Stimulated activated naive B cell treated with anti-CD40 and anti-IgM and Interleukin-4, amounts not matched to agents 10 μg/mL and 1 μg/mL and 100 μg/mL, for 72 hours (primary cell): ENCODE results near the gene MTERF1.
A peak's percentile ranks its signal among the peaks of the same experiment; 100 is the strongest.
"Not testable (repeated sequence)": the region's sequence is repeated elsewhere in the genome, so short reads cannot be mapped to it uniquely, and the experiment has no call there.

Experiments
- ATAC-seq, 2 donors: fragments of 150-1000 bp; cut with Tn5 transposase; replicated peaks; 2 replicates each; pipeline ENCODE4 v1.10.0; 2021; ENCODE audit warnings: moderate library complexity in 1 of 2
- DNase-seq: peaks from one replicate; pipeline ENCODE4 v3.0.0; 2021
- H3K27ac Mint-ChIP-seq: one replicate; pipeline ENCODE4 v1.8.0; 2022; ENCODE audit warnings: mild to moderate bottlenecking, mixed read lengths
- H3K27me3 Mint-ChIP-seq, 2 donors: one replicate each; pipeline ENCODE4 v1.8.0; 2022; ENCODE audit warnings: mixed read lengths in 2 of 2
- H3K36me3 Mint-ChIP-seq, 2 donors: one replicate each; pipeline ENCODE4 v1.8.0; 2022; ENCODE audit warnings: mixed read lengths in 2 of 2, mild to moderate bottlenecking in 1 of 2
- H3K4me1 Mint-ChIP-seq, 2 donors: one replicate each; pipeline ENCODE4 v1.8.0; 2022; ENCODE audit warnings: mixed read lengths in 2 of 2, mild to moderate bottlenecking in 1 of 2
- H3K4me3 Mint-ChIP-seq, 2 donors: one replicate each; pipeline ENCODE4 v1.8.0; 2022; ENCODE audit warnings: mild to moderate bottlenecking in 2 of 2, mixed read lengths in 2 of 2, moderate library complexity in 1 of 2
- H3K9me3 Mint-ChIP-seq, 2 donors: one replicate each; pipeline ENCODE4 v1.8.0; 2022; ENCODE audit warnings: mixed read lengths in 2 of 2, mild to moderate bottlenecking in 1 of 2

Gene MTERF1

DNA sequence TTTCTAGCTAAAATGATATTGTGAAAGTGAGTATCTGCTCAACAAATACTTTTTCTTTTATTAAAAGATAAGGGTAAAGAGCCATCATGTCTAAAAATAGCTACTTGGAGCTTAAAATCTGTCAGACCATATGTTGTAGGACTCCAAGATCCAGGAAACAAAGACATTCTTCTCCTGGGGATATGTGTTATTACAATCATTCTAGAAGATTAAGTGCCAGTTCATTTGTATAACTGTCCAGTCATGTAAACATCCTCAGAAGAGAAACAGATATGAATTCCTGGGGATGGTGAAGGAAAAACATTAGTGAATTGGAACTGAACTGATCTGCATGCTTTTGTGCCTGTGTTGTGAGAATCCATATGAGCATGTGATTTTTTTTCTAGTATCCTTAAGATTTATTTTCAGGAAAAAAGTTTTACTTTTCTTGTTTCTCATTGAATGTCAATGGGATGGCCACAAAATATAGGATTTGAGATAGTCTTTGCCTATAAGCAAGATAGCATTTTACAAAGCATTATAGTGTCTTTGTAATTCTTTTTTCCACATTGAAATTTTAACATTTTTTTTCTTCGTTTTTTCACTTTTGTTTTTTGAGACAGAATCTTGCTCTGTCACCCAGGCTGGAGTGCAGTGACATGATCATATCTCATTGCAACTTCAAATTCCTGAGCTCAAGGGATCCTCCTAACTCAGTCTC is 14.4 kb upstream of the MTERF1 start:
- no peaks in the 10 kb centered on the region for H3K9me3 Mint-ChIP-seq
- no peaks in the 10 kb centered on the region for H3K36me3 Mint-ChIP-seq
- H3K4me3 Mint-ChIP-seq: no peak overlapping the region
- H3K4me1 Mint-ChIP-seq: no peaks in the 10 kb centered on the region
- H3K27ac Mint-ChIP-seq: no peak overlapping the region
- ATAC-seq (no peak), DNase-seq (no peak)
- H3K27me3 Mint-ChIP-seq: peaks cover 15 to 17% of the 10 kb centered on the region in 2 donors

DNA sequence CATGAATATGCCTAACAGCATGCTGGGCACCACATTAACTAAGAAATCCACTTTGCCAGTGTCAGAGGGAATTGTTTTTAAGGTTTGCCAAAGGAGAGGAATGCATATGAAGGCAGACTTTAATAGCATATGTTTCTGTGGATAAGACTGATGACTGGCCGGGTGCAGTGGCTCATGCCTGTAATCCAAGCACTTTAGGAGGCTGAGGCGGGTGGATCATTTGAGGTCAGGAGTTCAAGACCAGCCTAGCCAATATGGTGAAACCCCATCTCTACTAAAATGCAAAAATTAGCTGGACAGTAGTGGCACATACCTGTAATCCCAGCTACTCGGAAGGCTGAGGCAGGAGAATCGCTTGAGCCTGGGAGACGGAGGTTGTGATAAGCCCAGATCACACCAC is 13.2 kb upstream of the MTERF1 start:
- H3K9me3 Mint-ChIP-seq, H3K4me1 Mint-ChIP-seq, H3K4me3 Mint-ChIP-seq, H3K27ac Mint-ChIP-seq, H3K36me3 Mint-ChIP-seq, DNase-seq, ATAC-seq: not testable (repeated sequence)
- peaks cover 15 to 17% of the 10 kb centered on the region in 2 donors for H3K27me3 Mint-ChIP-seq

DNA sequence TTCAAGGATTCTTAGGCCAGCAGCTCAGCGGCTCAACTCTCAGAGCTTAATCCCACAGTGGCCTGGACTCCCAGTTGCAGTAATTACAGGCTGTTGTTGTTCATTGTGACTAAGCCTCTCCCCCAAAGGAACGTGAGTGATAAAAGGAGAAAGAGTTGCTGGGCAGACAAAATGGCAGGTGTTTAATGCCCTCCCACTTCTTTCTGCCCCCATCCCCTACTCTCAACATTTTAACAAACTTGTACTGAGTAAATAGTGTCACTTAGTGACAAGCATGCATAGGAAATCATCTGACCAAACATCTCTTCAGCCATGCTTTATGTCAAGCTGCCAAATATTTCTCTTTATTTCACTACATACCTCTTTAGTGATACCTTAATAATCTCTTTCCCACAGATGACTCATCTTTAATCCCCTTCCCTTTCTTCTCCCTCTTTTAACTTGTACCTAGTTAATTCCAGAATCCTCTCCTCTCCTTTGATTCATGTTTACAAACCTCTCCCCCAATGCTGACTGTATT is 12.4 kb upstream of the MTERF1 start:
- H3K36me3 Mint-ChIP-seq: no peaks in the 10 kb centered on the region
- H3K4me3 Mint-ChIP-seq: no peak overlapping the region
- no peak overlapping the region for H3K27ac Mint-ChIP-seq
- DNase-seq (no peak), ATAC-seq (no peak)
- H3K4me1 Mint-ChIP-seq: no peaks in the 10 kb centered on the region
- no peaks in the 10 kb centered on the region for H3K9me3 Mint-ChIP-seq
- peaks cover 15 to 17% of the 10 kb centered on the region in 2 donors for H3K27me3 Mint-ChIP-seq

DNA sequence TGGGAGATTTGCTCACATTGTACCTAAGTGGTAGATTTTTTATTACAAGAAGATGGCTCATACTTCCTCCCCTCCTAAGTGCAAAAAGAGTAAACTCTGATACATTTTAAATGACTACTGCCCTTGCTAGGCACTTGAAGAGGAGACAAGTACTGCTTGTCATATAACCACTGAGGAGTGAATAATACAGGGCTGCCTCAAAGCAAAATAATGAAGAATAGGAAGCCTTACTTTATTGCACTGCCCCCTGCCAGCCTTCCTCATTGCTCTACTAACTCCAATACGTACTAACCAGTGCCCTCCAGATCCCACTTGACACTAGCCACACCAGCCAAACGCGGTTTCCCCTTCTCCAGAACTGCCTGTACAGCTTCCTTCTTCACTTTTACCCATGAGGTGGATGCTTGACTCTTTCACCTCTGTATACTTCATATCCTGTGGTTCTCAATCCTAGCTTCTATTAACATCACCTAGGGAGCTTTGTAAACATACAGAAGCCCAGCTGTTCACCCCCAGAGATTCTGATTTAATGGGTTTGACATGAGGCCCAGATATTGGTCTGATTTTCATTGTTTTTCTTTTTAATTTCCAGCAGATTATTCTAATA is 11.7 kb upstream of the MTERF1 start:
- no peaks in the 10 kb centered on the region for H3K4me1 Mint-ChIP-seq
- H3K9me3 Mint-ChIP-seq: peaks cover under 1% of the 10 kb centered on the region in 2 donors
- DNase-seq (no peak), ATAC-seq (no peak)
- H3K27me3 Mint-ChIP-seq: peaks cover 15 to 18% of the 10 kb centered on the region in 2 donors
- H3K36me3 Mint-ChIP-seq: peaks cover 0 to 1% of the 10 kb centered on the region in 2 donors
- no peak overlapping the region for H3K27ac Mint-ChIP-seq
- H3K4me3 Mint-ChIP-seq: no peak overlapping the region

DNA sequence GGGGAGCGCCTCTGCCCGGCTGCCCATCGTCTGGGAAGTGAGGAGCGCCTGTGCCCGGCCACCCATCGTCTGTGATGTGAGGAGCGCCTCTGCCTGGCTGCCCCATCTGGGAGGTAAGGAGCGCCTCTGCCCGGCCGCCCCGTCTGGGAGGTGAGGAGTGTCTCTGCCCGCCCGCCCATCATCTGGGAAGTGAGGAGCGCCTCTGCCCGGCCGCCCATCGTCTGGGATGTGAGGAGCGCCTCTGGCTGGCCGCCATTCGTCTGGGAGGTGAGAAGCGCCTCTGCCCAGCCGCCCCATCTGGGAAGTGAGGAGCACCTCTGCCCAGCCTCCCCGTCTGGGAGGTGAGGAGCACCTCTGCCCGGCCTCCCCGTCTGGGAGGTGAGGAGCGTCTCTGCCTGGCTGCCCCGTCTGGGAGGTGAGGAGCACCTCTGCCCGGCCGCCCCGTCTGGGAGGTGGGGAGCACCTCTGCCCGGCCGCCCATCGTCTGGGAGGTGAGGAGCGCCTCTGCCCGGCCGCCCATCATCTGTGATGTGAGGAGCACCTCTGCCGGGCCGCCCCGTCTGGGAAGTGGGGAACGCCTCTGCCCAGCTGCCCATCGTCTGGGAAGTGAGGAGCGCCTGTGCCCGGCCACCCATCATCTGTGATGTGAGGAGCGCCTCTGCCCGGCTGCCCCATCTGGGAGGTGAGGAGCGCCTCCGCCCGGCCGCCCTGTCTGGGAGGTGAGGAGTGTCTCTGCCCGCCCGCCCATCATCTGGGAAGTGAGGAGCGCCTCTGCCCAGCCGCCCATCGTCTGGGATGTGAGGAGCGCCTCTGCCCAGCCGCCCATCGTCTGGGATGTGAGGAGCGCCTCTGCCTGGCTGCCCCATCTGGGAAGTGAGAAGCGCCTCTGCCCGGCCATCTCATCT is 8.0 kb upstream of the MTERF1 start:
- H3K36me3 Mint-ChIP-seq, ATAC-seq, H3K9me3 Mint-ChIP-seq, H3K4me1 Mint-ChIP-seq, H3K4me3 Mint-ChIP-seq, H3K27ac Mint-ChIP-seq, DNase-seq: not testable (repeated sequence)
- peaks cover 11 to 22% of the 10 kb centered on the region in 2 donors for H3K27me3 Mint-ChIP-seq

DNA sequence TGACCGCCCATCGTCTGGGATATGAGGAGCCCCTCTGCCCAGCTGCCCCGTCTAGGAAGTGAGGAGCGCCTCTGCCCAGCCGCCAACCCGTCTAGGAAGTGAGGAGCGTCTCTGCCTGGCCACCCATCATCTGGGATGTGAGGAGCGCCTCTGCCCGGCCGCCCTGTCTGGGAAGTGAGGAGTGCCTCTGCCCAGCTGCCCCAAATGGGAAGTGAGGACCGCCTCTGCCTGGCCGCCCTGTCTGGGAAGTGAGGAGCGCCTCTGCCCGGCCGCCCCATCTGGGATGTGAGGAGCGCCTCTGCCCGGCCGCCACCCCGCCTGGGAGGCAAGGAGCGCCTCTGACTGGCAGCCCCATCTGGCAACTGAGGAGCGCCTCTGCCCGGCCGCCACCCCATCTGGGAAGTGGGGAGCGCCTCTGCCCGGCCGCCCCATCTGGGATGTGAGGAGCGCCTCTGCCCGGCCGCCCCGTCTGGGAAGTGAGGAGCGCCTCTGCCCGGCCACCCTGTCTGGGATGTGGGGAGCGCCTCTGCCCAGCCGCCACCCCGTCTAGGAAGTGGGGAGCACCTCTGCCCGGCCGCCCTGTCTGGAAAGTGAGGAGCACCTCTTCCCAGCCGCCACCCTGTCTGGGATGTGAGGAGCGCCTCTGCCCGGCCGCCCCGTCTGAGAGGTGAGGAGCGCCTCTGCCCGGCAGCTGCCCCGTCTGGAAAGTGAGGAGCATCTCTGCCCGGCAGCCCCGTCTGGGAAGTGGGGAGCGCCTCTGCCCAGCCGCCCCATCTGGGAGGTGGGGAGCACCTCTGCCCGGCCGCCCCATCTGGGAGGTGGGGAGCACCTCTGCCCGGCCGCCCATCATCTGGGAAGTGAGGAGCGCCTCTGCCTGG is 7.1 kb upstream of the MTERF1 start:
- H3K27me3 Mint-ChIP-seq: peaks cover 4 to 18% of the 10 kb centered on the region in 2 donors
- not testable (repeated sequence) for H3K9me3 Mint-ChIP-seq, H3K27ac Mint-ChIP-seq, DNase-seq, H3K36me3 Mint-ChIP-seq, ATAC-seq, H3K4me1 Mint-ChIP-seq, H3K4me3 Mint-ChIP-seq

DNA sequence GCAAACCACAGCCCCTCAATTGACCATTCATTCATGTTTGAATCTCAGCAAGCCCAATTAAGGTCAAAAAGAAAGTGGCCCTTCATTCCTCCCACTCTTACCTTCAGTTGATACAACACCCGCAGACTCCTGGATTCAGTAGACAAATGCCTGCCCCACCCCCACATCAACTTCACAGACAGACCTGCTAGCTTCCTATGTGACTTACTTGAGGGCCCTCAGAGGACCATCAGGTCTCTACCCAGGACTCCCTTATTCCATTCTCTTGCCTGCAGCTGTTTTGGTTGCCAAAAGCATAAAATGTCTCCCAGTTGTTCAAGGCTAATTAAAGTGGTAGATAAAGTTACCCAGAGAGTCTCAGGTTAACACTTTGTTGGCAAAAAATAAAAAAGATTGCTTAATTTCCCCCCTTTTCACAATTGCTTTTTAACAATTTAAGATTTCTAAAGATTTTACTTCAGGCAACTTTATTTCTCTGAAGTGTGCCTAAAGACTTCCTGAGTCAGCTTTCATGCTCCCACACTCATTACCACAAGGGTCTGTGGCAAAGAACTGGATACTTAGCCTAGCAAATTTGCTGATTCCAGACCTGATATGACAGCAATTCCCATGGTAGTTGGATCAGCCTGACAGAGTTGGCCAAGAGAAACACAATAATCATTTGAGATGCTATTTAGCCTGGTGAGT is 3.3 kb upstream of the MTERF1 start:
- Mint-ChIP-seq H3K36me3 (peaks cover 0 to 11% of the 10 kb centered on the region in 2 donors), H3K9me3 (peaks cover 5% of the 10 kb centered on the region in 2 donors), H3K4me3 (no peak overlapping the region), H3K4me1 (peaks cover 5 to 12% of the 10 kb centered on the region in 2 donors), H3K27ac (no peak overlapping the region), H3K27me3 (peaks cover 0 to 18% of the 10 kb centered on the region in 2 donors)
- ATAC-seq (no peak), DNase-seq (no peak)

DNA sequence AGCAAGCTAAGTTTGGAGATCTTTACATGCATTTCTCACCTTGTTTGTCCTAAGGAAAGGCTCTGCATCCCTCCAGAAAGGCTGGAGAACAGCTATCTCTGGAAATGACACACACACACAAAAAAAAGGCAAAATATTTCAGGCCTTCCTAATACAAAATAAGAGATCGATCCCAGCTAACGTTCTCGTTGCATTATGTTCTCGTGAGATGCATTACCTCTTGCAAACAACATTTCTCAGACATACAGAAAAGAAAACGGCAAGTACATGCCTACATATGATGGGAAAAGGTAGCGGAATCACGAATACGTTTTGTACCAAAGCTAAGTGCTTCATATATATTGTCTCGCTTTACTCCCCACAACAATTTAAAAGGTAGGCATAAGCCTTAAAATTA is 488 bp downstream of the MTERF1 start:
- no peak for DNase-seq
- peaks cover 0 to 11% of the 10 kb centered on the region in 2 donors for H3K27me3 Mint-ChIP-seq
- peak overlapping the region; percentile 88 to 96 for H3K4me3 Mint-ChIP-seq
- peak overlapping the region; percentile 91 for H3K27ac Mint-ChIP-seq
- H3K36me3 Mint-ChIP-seq: peaks cover 21 to 28% of the 10 kb centered on the region in 2 donors
- peak; percentile 1 for ATAC-seq
- H3K4me1 Mint-ChIP-seq: peaks cover 17 to 31% of the 10 kb centered on the region in 2 donors
- H3K9me3 Mint-ChIP-seq: no peaks in the 10 kb centered on the region

DNA sequence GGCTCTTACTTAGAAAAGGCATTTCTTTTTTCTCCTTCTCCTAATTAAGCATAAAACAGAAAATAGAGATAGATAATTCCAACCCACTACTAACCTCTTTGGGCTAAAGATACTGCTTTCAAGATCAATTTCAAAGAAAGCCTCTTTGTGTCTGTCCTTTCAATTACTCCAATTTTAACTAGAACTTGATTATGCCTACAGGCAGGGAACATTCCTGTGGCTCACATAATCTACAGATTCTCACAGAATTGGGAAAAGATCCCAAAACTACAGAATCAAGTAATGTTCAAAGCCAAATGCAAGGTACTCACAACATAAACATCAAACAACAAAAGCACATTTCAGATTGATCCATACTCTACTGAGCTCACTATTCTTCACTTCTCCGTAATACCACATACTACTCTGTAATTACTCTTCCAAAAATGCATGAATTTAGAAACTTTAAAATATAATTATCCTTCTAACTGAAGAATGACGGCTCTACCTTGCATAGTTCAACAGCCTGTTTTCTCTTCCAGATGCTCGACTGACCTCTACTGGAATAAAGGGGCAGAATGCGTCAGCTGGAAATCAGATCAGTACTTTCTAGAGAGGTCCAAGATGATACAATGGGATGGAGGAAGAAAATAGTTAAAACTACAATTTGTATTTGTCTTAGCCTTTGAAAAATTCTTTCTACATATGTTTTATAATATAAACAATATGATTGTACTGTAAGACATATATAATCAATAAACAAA is 3.9 kb downstream of the MTERF1 start:
- ATAC-seq (no peak), DNase-seq (no peak)
- no peak overlapping the region for H3K27ac Mint-ChIP-seq
- peaks cover 22 to 42% of the 10 kb centered on the region in 2 donors for H3K36me3 Mint-ChIP-seq
- no peaks in the 10 kb centered on the region for H3K9me3 Mint-ChIP-seq
- no peak overlapping the region for H3K4me3 Mint-ChIP-seq
- peaks cover 20 to 38% of the 10 kb centered on the region in 2 donors for H3K4me1 Mint-ChIP-seq
- no peaks in the 10 kb centered on the region for H3K27me3 Mint-ChIP-seq

DNA sequence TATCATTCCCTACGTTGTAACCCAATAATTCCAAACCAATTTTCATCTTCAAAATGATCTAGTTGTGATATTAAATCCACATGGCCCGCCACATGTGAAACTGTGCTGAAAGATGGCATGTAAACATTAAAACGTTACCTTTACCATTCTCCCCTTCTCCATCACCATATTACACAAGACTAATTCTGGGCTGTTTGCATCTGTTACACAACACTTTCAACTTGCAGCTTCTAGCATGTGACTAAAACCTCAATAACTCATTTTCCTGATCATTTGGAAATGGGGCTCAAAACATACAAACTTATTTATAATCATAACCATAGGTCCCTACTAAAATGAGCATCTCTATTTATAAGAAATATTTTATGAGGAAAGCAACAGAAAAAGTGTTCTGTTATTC is 4.7 kb downstream of the MTERF1 start:
- Mint-ChIP-seq H3K27ac (no peak overlapping the region), H3K27me3 (no peaks in the 10 kb centered on the region), H3K9me3 (no peaks in the 10 kb centered on the region), H3K4me1 (peaks cover 23 to 38% of the 10 kb centered on the region in 2 donors), H3K36me3 (peaks cover 22 to 49% of the 10 kb centered on the region in 2 donors), H3K4me3 (no peak overlapping the region)
- no peak for ATAC-seq
- no peak for DNase-seq

DNA sequence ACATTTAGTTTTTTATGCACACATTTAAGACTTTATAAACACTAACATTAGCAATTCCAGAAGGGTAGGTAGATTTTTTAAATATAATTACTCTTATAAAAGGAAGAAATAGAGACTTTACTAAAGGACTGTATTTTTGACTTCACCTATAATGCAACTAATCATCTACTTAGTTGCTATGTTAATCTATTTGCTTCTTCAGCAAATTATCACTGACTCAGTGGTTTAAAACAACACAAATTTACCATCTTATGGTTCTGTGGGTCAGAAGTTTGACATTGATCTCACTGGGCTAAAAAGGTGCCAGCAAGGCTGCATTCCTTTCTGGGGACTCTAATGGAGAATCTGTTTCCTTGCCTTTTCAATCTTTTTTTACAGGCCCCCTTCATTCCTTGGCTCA is 7.6 kb downstream of the MTERF1 start:
- Mint-ChIP-seq H3K27ac (no peak overlapping the region), H3K9me3 (no peaks in the 10 kb centered on the region), H3K36me3 (peaks cover 22 to 48% of the 10 kb centered on the region in 2 donors), H3K4me1 (peaks cover 18 to 23% of the 10 kb centered on the region in 2 donors), H3K27me3 (no peaks in the 10 kb centered on the region), H3K4me3 (no peak overlapping the region)
- DNase-seq: no peak
- no peak for ATAC-seq

DNA sequence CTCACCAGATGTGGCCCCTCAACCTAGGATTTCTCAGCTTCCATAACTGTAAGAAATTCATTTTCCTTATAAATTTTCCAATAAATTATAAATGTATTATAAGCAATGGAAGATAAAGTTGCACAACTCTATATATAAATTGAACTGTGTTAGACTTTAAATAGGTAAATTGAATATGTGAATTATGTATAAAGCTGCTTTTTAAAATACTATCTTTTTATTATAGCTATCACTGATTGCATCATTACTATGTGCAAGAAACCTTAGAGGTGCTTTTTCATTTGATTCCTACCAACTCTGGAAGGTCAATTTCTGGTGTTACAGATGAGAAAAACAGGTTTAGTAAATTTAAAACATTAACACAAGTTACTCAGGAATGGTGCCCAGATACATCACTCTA is 8.4 kb downstream of the MTERF1 start:
- Mint-ChIP-seq H3K4me3 (no peak overlapping the region), H3K36me3 (peaks cover 15 to 41% of the 10 kb centered on the region in 2 donors)

More for the DNA sequence above, 8.4 kb downstream of the MTERF1 start:
- Mint-ChIP-seq H3K27ac (no peak overlapping the region), H3K4me1 (peaks cover 12 to 15% of the 10 kb centered on the region in 2 donors), H3K27me3 (no peaks in the 10 kb centered on the region), H3K9me3 (no peaks in the 10 kb centered on the region)
- ATAC-seq: no peak
- no peak for DNase-seq
